ENCODE results near the gene SLC44A3. TPM values are rescaled to one million over a fixed set of nuclear protein-coding genes. Genes with fewer than 3 reads are reported as not detected.

SLC44A3 gene
- total and polyA plus RNA-seq, 4 donors = 8.2 to 10.2 (median 8.6) TPM

GRCh38 chr1:94876362-94876761 is 56.2 kb downstream of the SLC44A3 start:
- no peak overlapping the region for H3K27ac ChIP-seq (ENCODE audit: low read depth, low read length)
- 84% methylated on average over 3 of the region's 3 CpGs for WGBS (ENCODE audit: insufficient coverage)
- H3K27me3 ChIP-seq (ENCODE audit: control insufficient read depth, insufficient read depth, low read length) = no peaks in the 10 kb centered on the region
- no peak overlapping the region for H3K4me3 ChIP-seq (ENCODE audit: low read depth, low read length)
- DNase-seq (ENCODE audit: low read depth in 4 of 6, low spot score in 6 of 6) = no peak
- no peaks in the 10 kb centered on the region for H3K9me3 ChIP-seq (ENCODE audit: control insufficient read depth, insufficient read depth, low read length)
- H3K4me1 ChIP-seq (ENCODE audit: control insufficient read depth, insufficient read depth, low read length) = peaks cover 23% of the 10 kb centered on the region
- H3K36me3 ChIP-seq (ENCODE audit: control insufficient read depth, insufficient read depth, low read length) = no peaks in the 10 kb centered on the region

DNA sequence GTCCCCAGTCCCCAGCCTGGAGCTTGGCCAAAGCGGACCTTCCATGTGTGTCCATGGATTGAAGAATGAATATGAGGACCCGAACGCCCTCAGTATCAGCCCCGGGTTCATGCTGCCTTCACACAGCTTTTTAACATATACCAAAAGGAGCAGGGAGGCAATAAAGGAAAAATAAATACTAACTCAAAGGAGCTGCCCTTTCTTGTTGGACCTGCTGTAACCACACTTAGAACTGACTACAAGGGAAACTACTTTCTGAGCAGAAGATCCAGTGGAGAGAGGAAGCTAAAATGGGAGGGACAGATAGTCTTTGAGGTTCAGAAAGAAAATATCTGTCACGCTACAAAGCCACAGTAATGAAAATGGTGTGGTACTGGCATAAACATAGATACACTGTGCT is 58.2 kb downstream of the SLC44A3 start:
- Histone ChIP-seq H3K9me3 (ENCODE audit: control insufficient read depth, insufficient read depth, low read length) (no peaks in the 10 kb centered on the region), H3K27me3 (ENCODE audit: control insufficient read depth, insufficient read depth, low read length) (no peaks in the 10 kb centered on the region), H3K36me3 (ENCODE audit: control insufficient read depth, insufficient read depth, low read length) (no peaks in the 10 kb centered on the region), H3K27ac (ENCODE audit: low read depth, low read length) (no peak overlapping the region), H3K4me3 (ENCODE audit: low read depth, low read length) (no peak overlapping the region), H3K4me1 (ENCODE audit: control insufficient read depth, insufficient read depth, low read length) (peaks cover 20% of the 10 kb centered on the region)
- no peak for DNase-seq (ENCODE audit: low read depth in 4 of 6, low spot score in 6 of 6)
- no CpG with 5 or more reads among the region's 5 CpGs for WGBS (ENCODE audit: insufficient coverage)

- Histone ChIP-seq H3K36me3 (ENCODE audit: control insufficient read depth, insufficient read depth, low read length) (no peaks in the 10 kb centered on the region), H3K27ac (ENCODE audit: low read depth, low read length) (peak overlapping the region; percentile 85), H3K4me3 (ENCODE audit: low read depth, low read length) (peak overlapping the region; percentile 7), H3K9me3 (ENCODE audit: control insufficient read depth, insufficient read depth, low read length) (no peaks in the 10 kb centered on the region), H3K4me1 (ENCODE audit: control insufficient read depth, insufficient read depth, low read length) (peaks cover 26% of the 10 kb centered on the region), H3K27me3 (ENCODE audit: control insufficient read depth, insufficient read depth, low read length) (no peaks in the 10 kb centered on the region)
- peak in 1 of 6 donors; percentile 78 for DNase-seq (ENCODE audit: low read depth in 4 of 6, low spot score in 6 of 6)
- no CpG with 5 or more reads among the region's 4 CpGs for WGBS (ENCODE audit: insufficient coverage)
Measured at GRCh38 chr1:94883691-94884090, 63.5 kb downstream of the SLC44A3 start.

DNA sequence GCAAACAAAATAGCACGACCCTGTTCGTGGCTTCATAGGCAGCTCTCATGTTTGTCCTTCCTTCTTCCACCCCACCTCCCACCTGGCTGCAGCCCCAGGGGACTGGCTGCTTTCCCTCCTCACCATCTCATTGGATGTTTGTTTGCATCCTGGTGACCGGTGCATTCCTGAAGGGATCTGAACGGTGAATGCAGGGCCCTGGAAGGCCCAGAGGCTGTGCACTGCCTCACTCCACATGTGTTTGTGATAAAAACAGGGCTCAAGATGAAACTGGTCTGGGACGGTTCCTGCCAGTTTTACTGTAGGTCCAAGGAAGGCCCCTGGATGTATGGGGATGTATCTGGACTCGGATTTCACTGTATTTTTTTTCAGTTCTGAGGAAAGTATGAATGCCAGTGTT is 63.9 kb downstream of the SLC44A3 start:
- WGBS (ENCODE audit: insufficient coverage) = 8% methylated on average over 6 of the region's 6 CpGs
- DNase-seq (ENCODE audit: low read depth in 4 of 6, low spot score in 6 of 6) = peak in 2 of 6 donors; percentile 26 to 77
- no peaks in the 10 kb centered on the region for H3K27me3 ChIP-seq (ENCODE audit: control insufficient read depth, insufficient read depth, low read length)
- H3K4me1 ChIP-seq (ENCODE audit: control insufficient read depth, insufficient read depth, low read length) = peaks cover 26% of the 10 kb centered on the region
- no peaks in the 10 kb centered on the region for H3K9me3 ChIP-seq (ENCODE audit: control insufficient read depth, insufficient read depth, low read length)
- H3K27ac ChIP-seq (ENCODE audit: low read depth, low read length) = peak overlapping the region; percentile 85
- no peaks in the 10 kb centered on the region for H3K36me3 ChIP-seq (ENCODE audit: control insufficient read depth, insufficient read depth, low read length)
- no peak overlapping the region for H3K4me3 ChIP-seq (ENCODE audit: low read depth, low read length)

- 20% methylated on average over 3 of the region's 6 CpGs for WGBS (ENCODE audit: insufficient coverage)
- Histone ChIP-seq H3K4me1 (ENCODE audit: control insufficient read depth, insufficient read depth, low read length) (peaks cover 26% of the 10 kb centered on the region), H3K27ac (ENCODE audit: low read depth, low read length) (peak overlapping the region; percentile 85), H3K36me3 (ENCODE audit: control insufficient read depth, insufficient read depth, low read length) (no peaks in the 10 kb centered on the region), H3K4me3 (ENCODE audit: low read depth, low read length) (no peak overlapping the region), H3K9me3 (ENCODE audit: control insufficient read depth, insufficient read depth, low read length) (no peaks in the 10 kb centered on the region), H3K27me3 (ENCODE audit: control insufficient read depth, insufficient read depth, low read length) (no peaks in the 10 kb centered on the region)
- peak in 2 of 6 donors; percentile 28 to 59 for DNase-seq (ENCODE audit: low read depth in 4 of 6, low spot score in 6 of 6)
Measured at GRCh38 chr1:94884507-94884906, 64.3 kb downstream of the SLC44A3 start.

DNA sequence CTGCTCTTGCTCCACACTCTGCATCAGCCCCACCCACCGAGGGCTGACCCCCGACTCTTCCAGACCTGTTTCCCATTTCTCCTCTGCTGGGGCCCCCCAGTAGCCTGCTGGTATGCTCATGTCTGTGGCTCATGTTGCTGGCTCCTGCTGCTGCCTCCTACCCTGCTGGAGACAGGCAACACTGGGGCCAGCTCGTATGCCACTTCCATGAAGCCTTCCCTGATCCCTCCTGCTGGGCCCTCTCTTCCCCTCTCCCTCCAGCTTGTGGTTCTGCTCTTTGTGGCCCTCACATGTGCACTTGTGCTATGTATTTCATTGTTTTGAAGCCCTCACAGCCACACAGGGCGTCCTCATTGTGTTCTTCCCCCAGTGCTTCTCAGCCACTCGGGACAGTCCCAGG is 66.2 kb downstream of the SLC44A3 start:
- Histone ChIP-seq H3K4me1 (ENCODE audit: control insufficient read depth, insufficient read depth, low read length) (peaks cover 26% of the 10 kb centered on the region), H3K27me3 (ENCODE audit: control insufficient read depth, insufficient read depth, low read length) (no peaks in the 10 kb centered on the region), H3K36me3 (ENCODE audit: control insufficient read depth, insufficient read depth, low read length) (no peaks in the 10 kb centered on the region), H3K9me3 (ENCODE audit: control insufficient read depth, insufficient read depth, low read length) (no peaks in the 10 kb centered on the region), H3K4me3 (ENCODE audit: low read depth, low read length) (no peak overlapping the region), H3K27ac (ENCODE audit: low read depth, low read length) (peak overlapping the region; percentile 6)
- no peak for DNase-seq (ENCODE audit: low read depth in 4 of 6, low spot score in 6 of 6)
- 65% methylated on average over 3 of the region's 5 CpGs for WGBS (ENCODE audit: insufficient coverage)

DNA sequence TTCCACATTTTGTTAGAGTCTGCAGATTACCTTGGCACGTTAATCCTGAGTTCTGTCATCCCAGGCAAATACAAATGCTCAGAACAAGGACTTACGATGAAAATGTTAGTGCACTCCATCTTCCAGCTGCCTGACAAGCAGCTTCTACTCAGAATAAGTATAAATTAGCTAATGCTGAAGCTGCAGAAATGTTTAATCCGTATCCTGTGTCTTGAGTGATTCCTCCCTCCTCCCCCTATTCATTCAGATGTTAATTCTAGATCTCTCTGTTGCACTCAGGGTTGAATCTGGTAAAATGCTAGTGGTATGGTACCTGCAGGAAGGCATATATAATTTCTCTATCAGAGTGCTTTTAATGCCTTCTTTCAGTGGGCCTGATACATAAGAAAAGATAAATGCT is 66.9 kb downstream of the SLC44A3 start:
- Histone ChIP-seq H3K4me3 (ENCODE audit: low read depth, low read length) (no peak overlapping the region), H3K27ac (ENCODE audit: low read depth, low read length) (no peak overlapping the region), H3K4me1 (ENCODE audit: control insufficient read depth, insufficient read depth, low read length) (peaks cover 26% of the 10 kb centered on the region), H3K27me3 (ENCODE audit: control insufficient read depth, insufficient read depth, low read length) (no peaks in the 10 kb centered on the region), H3K9me3 (ENCODE audit: control insufficient read depth, insufficient read depth, low read length) (no peaks in the 10 kb centered on the region), H3K36me3 (ENCODE audit: control insufficient read depth, insufficient read depth, low read length) (no peaks in the 10 kb centered on the region)
- no CpG with 5 or more reads among the region's 3 CpGs for WGBS (ENCODE audit: insufficient coverage)
- no peak for DNase-seq (ENCODE audit: low read depth in 4 of 6, low spot score in 6 of 6)

GRCh38 chr1:94887603-94888171 is 67.5 kb downstream of the SLC44A3 start:
- 100% methylated on average over 1 of the region's 4 CpGs for WGBS (ENCODE audit: insufficient coverage)
- Histone ChIP-seq H3K9me3 (ENCODE audit: control insufficient read depth, insufficient read depth, low read length) (no peaks in the 10 kb centered on the region), H3K27ac (ENCODE audit: low read depth, low read length) (no peak overlapping the region), H3K4me1 (ENCODE audit: control insufficient read depth, insufficient read depth, low read length) (peaks cover 26% of the 10 kb centered on the region), H3K4me3 (ENCODE audit: low read depth, low read length) (no peak overlapping the region), H3K36me3 (ENCODE audit: control insufficient read depth, insufficient read depth, low read length) (no peaks in the 10 kb centered on the region), H3K27me3 (ENCODE audit: control insufficient read depth, insufficient read depth, low read length) (no peaks in the 10 kb centered on the region)
- no peak for DNase-seq (ENCODE audit: low read depth in 4 of 6, low spot score in 6 of 6)

DNA sequence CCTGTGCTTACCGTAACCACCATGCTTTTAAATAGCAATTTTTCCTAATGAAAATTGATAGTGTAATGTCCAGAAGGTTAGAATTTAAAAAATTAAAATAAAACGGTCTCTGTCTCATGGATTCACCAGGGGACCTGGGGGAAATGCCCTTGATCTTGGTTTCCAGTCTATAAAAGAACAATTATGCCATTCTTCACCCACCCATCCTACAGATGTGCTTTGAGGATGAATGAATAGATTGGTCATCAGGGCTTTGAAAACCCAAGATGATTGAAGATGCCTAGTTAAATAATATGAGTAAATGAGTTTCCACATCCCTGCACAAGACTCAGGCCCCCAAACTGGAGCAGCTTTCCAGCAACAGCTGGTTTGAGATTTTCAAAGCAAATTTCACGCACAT is 68.0 kb downstream of the SLC44A3 start:
- no peaks in the 10 kb centered on the region for H3K36me3 ChIP-seq (ENCODE audit: control insufficient read depth, insufficient read depth, low read length)
- H3K4me1 ChIP-seq (ENCODE audit: control insufficient read depth, insufficient read depth, low read length) = peaks cover 23% of the 10 kb centered on the region
- no peaks in the 10 kb centered on the region for H3K27me3 ChIP-seq (ENCODE audit: control insufficient read depth, insufficient read depth, low read length)
- peak in 1 of 6 donors; percentile 32 for DNase-seq (ENCODE audit: low read depth in 4 of 6, low spot score in 6 of 6)
- no peak overlapping the region for H3K27ac ChIP-seq (ENCODE audit: low read depth, low read length)
- no peaks in the 10 kb centered on the region for H3K9me3 ChIP-seq (ENCODE audit: control insufficient read depth, insufficient read depth, low read length)
- 89% methylated on average over 1 of the region's 3 CpGs for WGBS (ENCODE audit: insufficient coverage)
- no peak overlapping the region for H3K4me3 ChIP-seq (ENCODE audit: low read depth, low read length)

GRCh38 chr1:94892604-94893254 is 72.6 kb downstream of the SLC44A3 start:
- H3K36me3 ChIP-seq (ENCODE audit: control insufficient read depth, insufficient read depth, low read length) = peaks cover 3% of the 10 kb centered on the region

More at GRCh38 chr1:94892604-94893254, 72.6 kb downstream of the SLC44A3 start:
- Histone ChIP-seq H3K27me3 (ENCODE audit: control insufficient read depth, insufficient read depth, low read length) (no peaks in the 10 kb centered on the region), H3K4me3 (ENCODE audit: low read depth, low read length) (no peak overlapping the region), H3K27ac (ENCODE audit: low read depth, low read length) (no peak overlapping the region), H3K9me3 (ENCODE audit: control insufficient read depth, insufficient read depth, low read length) (no peaks in the 10 kb centered on the region), H3K4me1 (ENCODE audit: control insufficient read depth, insufficient read depth, low read length) (no peaks in the 10 kb centered on the region)
- DNase-seq (ENCODE audit: low read depth in 4 of 6, low spot score in 6 of 6) = no peak
- 94% methylated on average over 2 of the region's 4 CpGs for WGBS (ENCODE audit: insufficient coverage)

All from spinal cord (tissue), 10 donors.